Fibroblast of lung (primary cell): ENCODE data around the gene DLGAP4. TPM values are rescaled to one million over a fixed set of nuclear protein-coding genes. Genes with fewer than 3 reads are reported as not detected.

ENCODE experiments used
- DNase-seq, 2 donors: peaks; one replicate each; pipeline versions ENCODE4 v3.0.0 to v3.0.0-alpha.2; 2010; ENCODE audit warnings: low read depth in 2 of 2
- H2AFZ ChIP-seq: 2 replicates; pipeline ENCODE4 v1.5.1; 2012; ENCODE audit warnings: low read length, control low read depth, inconsistent platforms
- H3K27ac ChIP-seq: 2 replicates; pipeline ENCODE4 v1.5.1; 2011; ENCODE audit warnings: low read length, control low read depth; ENCODE audit not compliant: insufficient read depth
- H3K27me3 ChIP-seq: 2 replicates; pipeline ENCODE4 v1.5.1; 2011; ENCODE audit warnings: mild to moderate bottlenecking, low read length; ENCODE audit not compliant: control insufficient read depth, insufficient read depth
- H3K36me3 ChIP-seq: 2 replicates; pipeline ENCODE4 v1.5.1; 2011; ENCODE audit warnings: low read length; ENCODE audit not compliant: control insufficient read depth, insufficient read depth
- H3K4me1 ChIP-seq: 2 replicates; pipeline ENCODE4 v1.5.1; 2011; ENCODE audit warnings: low read length; ENCODE audit not compliant: control insufficient read depth, insufficient read depth; ENCODE audit errors: extremely low read depth
- H3K4me2 ChIP-seq: 2 replicates; pipeline ENCODE4 v1.5.1; 2011; ENCODE audit warnings: low read length, control low read depth; ENCODE audit not compliant: insufficient read depth; ENCODE audit errors: extremely low read depth
- H3K4me3 ChIP-seq, 4 experiments: fragments of 200-600 bp in 1 of 4; sonication (generic) in 1 of 4; replicated peaks in 1 of 4; 2 replicates each; pipeline ENCODE4 v1.5.1; 2011 to 2016; ENCODE audit warnings: low read length in 4 of 4, low read depth in 3 of 4, mild to moderate bottlenecking in 3 of 4, control low read depth in 2 of 4, inconsistent platforms in 1 of 4, mixed read lengths in 1 of 4; ENCODE audit not compliant: insufficient read depth in 1 of 4; ENCODE audit errors: control extremely low read depth in 1 of 4
- H3K79me2 ChIP-seq: 2 replicates; pipeline ENCODE4 v1.5.1; 2012; ENCODE audit warnings: mild to moderate bottlenecking, low read length, inconsistent platforms; ENCODE audit not compliant: control insufficient read depth, insufficient read depth
- H3K9ac ChIP-seq: 2 replicates; pipeline ENCODE4 v1.5.1; 2011; ENCODE audit warnings: mild to moderate bottlenecking, low read length, control low read depth; ENCODE audit not compliant: insufficient read depth
- H3K9me3 ChIP-seq: 2 replicates; pipeline ENCODE4 v1.5.1; 2012; ENCODE audit warnings: low read depth, low read length; ENCODE audit not compliant: control insufficient read depth, insufficient read depth
- H4K20me1 ChIP-seq: 2 replicates; pipeline ENCODE4 v1.5.1; 2011; ENCODE audit warnings: low read length; ENCODE audit not compliant: control insufficient read depth, insufficient read depth; ENCODE audit errors: extremely low read depth
- CTCF ChIP-seq, 2 donors: IDR thresholded peaks in 1 of 2; conservative IDR thresholded peaks in 1 of 2; 1 replicate in 1 of 2; 2 replicates in 1 of 2; pipeline ENCODE4 v1.5.1; 2011 to 2012; ENCODE audit warnings: low read length in 2 of 2, control low read depth in 1 of 2, inconsistent platforms in 1 of 2, low read depth in 1 of 2, mild to moderate bottlenecking in 1 of 2
- EZH2 ChIP-seq: IDR thresholded peaks from 2 replicates; pipeline ENCODE4 v1.5.1; 2012; ENCODE audit warnings: low read length, control low read depth, mild to moderate bottlenecking; ENCODE audit errors: missing control alignments
- polyA plus RNA-seq, 2 donors: library from polyadenylated mRNA; depleted of rRNA in 1 of 2; stranded (reverse) in 1 of 2; unstranded in 1 of 2; fragments of >200 nt; gene quantifications; 2 replicates each; pipeline ENCODE4 v1.2.1, GENCODE V29; 2011 to 2012; ENCODE audit warnings: missing spikeins in 1 of 2
- total RNA-seq: library from RNA; depleted of rRNA; stranded (reverse); fragments of >200 nt; gene quantifications from 2 replicates; pipeline ENCODE4 v1.2.1, GENCODE V29; 2014

The DLGAP4 gene
- total and polyA plus RNA-seq, 2 donors (not counting 1 experiment from before 2014, with no cell fraction given): 25.9 to 26.9 TPM

GRCh38 chr20:36364506-36364905 is 58.4 kb downstream of the DLGAP4 start:
- DNase-seq: no peak
- no peak overlapping the region for H2AFZ ChIP-seq
- no peak overlapping the region for H3K4me2 ChIP-seq
- H3K9me3 ChIP-seq: no peaks in the 10 kb centered on the region
- H3K79me2 ChIP-seq: no peaks in the 10 kb centered on the region
- H3K36me3 ChIP-seq: no peaks in the 10 kb centered on the region
- TF ChIP-seq EZH2 (no peak), CTCF (conservative IDR thresholded peaks at IDR 0.05 in 1 of 2, IDR thresholded peaks at IDR 0.05 in 1 of 2; ENCODE audit: low read depth in 1 of 2, low read length in 2 of 2) (no peak)
- no peak overlapping the region for H3K27ac ChIP-seq
- H3K4me1 ChIP-seq: no peaks in the 10 kb centered on the region
- H3K27me3 ChIP-seq: peaks cover 8% of the 10 kb centered on the region
- H3K9ac ChIP-seq: no peak overlapping the region
- H4K20me1 ChIP-seq: no peaks in the 10 kb centered on the region
- H3K4me3 ChIP-seq: no peak overlapping the region

- DNase-seq: no peak
These were observed 60.7 kb downstream of the DLGAP4 start for GRCh38 chr20:36366623-36367369.

GRCh38 chr20:36367370-36367745 is 61.2 kb downstream of the DLGAP4 start:
- H3K4me1 ChIP-seq: no peaks in the 10 kb centered on the region
- no peaks in the 10 kb centered on the region for H4K20me1 ChIP-seq
- no peak for TF ChIP-seq CTCF (conservative IDR thresholded peaks at IDR 0.05 in 1 of 2, IDR thresholded peaks at IDR 0.05 in 1 of 2; ENCODE audit: low read depth in 1 of 2, low read length in 2 of 2)
- TF ChIP-seq EZH2: no peak
- no peaks in the 10 kb centered on the region for H3K79me2 ChIP-seq
- no peaks in the 10 kb centered on the region for H3K36me3 ChIP-seq
- H3K9ac ChIP-seq: no peak overlapping the region
- H2AFZ ChIP-seq: no peak overlapping the region
- no peak overlapping the region for H3K27ac ChIP-seq
- H3K4me3 ChIP-seq: no peak overlapping the region
- H3K9me3 ChIP-seq: no peaks in the 10 kb centered on the region
- peaks cover 6% of the 10 kb centered on the region for H3K27me3 ChIP-seq
- H3K4me2 ChIP-seq: no peak overlapping the region
- no peak for DNase-seq

More at GRCh38 chr20:36366623-36367369, 60.7 kb downstream of the DLGAP4 start:
- Histone ChIP-seq H3K4me1 (no peaks in the 10 kb centered on the region), H2AFZ (no peak overlapping the region), H3K4me3 (no peak overlapping the region), H3K36me3 (no peaks in the 10 kb centered on the region), H4K20me1 (no peaks in the 10 kb centered on the region), H3K27me3 (peaks cover 6% of the 10 kb centered on the region), H3K27ac (no peak overlapping the region), H3K4me2 (no peak overlapping the region), H3K9me3 (no peaks in the 10 kb centered on the region), H3K9ac (no peak overlapping the region), H3K79me2 (no peaks in the 10 kb centered on the region)
- no peak for TF ChIP-seq EZH2
- no peak for TF ChIP-seq CTCF (conservative IDR thresholded peaks at IDR 0.05 in 1 of 2, IDR thresholded peaks at IDR 0.05 in 1 of 2; ENCODE audit: low read depth in 1 of 2, low read length in 2 of 2)
